ENCODE measurements around the gene CTDSPL2. TPM values are rescaled to one million over a fixed set of nuclear protein-coding genes. Genes with fewer than 3 reads are reported as not detected.
"Not testable (repeated sequence)": the region's sequence is repeated elsewhere in the genome, so short reads cannot be mapped to it uniquely, and the experiment has no call there.

Gene CTDSPL2
- total RNA-seq, 1 donor from 2014 or later: 62.4 TPM

- intact Hi-C loops (cut with micrococcal nuclease): loop anchor here (1.0 to 10.0 kb wide), 14 partner anchors 40 to 1050 kb away; partner anchors contain the start of genes B2M, BLOC1S6, CTDSPL2 and GOLM2
Measured at GRCh38 chr15:44536962-44537734, 109.7 kb downstream of the CTDSPL2 start, which contains the start of gene EIF3J. Gene EIF3J (plus strand): TSS chr15:44537147. CDS start chr15:44537195, 48 bp downstream.

GRCh38 chr15:44537735-44538240 lies 110.4 kb downstream of the CTDSPL2 start:
- intact Hi-C loops (cut with micrococcal nuclease): loop anchor here (1.0 to 10.0 kb wide), 12 partner anchors 40 to 1050 kb away; partner anchors contain the start of genes B2M, BLOC1S6, MAP1A and MFAP1

- intact Hi-C loops (cut with micrococcal nuclease): no loop called here
Measured at GRCh38 chr15:44541282-44541958, 114.0 kb downstream of the CTDSPL2 start.

GRCh38 chr15:44542596-44542995 lies 115.2 kb downstream of the CTDSPL2 start:
- intact Hi-C loops (cut with micrococcal nuclease): no loop called here

GRCh38 chr15:44544745-44545144 lies 117.3 kb downstream of the CTDSPL2 start:
- intact Hi-C loops (cut with micrococcal nuclease): not testable (repeated sequence)

GRCh38 chr15:44545913-44546802 lies 118.7 kb downstream of the CTDSPL2 start:
- intact Hi-C loops (cut with micrococcal nuclease): no loop called here

- intact Hi-C loops (cut with micrococcal nuclease): not testable (repeated sequence)
Measured at GRCh38 chr15:44549152-44549551, 121.7 kb downstream of the CTDSPL2 start.

- intact Hi-C loops (cut with micrococcal nuclease): no loop called here
Measured at GRCh38 chr15:44550256-44550655, 122.8 kb downstream of the CTDSPL2 start.

- intact Hi-C loops (cut with micrococcal nuclease): no loop called here
Measured at GRCh38 chr15:44550734-44551133, 123.3 kb downstream of the CTDSPL2 start.

- intact Hi-C loops (cut with micrococcal nuclease): no loop called here
Measured at GRCh38 chr15:44554934-44555723, 127.7 kb downstream of the CTDSPL2 start.

- intact Hi-C loops (cut with micrococcal nuclease): not testable (repeated sequence)
Measured at GRCh38 chr15:44560926-44561325, 133.5 kb downstream of the CTDSPL2 start.

- intact Hi-C loops (cut with micrococcal nuclease): no loop called here
Measured at GRCh38 chr15:44565387-44566154, 138.1 kb downstream of the CTDSPL2 start.

- intact Hi-C loops (cut with micrococcal nuclease): no loop called here
Measured at GRCh38 chr15:44566155-44566540, 138.7 kb downstream of the CTDSPL2 start.

GRCh38 chr15:44568338-44568737 lies 140.9 kb downstream of the CTDSPL2 start:
- intact Hi-C loops (cut with micrococcal nuclease): no loop called here

GRCh38 chr15:44569316-44569715 lies 141.9 kb downstream of the CTDSPL2 start:
- intact Hi-C loops (cut with micrococcal nuclease): no loop called here

- intact Hi-C loops (cut with micrococcal nuclease): no loop called here
Measured at GRCh38 chr15:44570361-44570760, 142.9 kb downstream of the CTDSPL2 start.

GRCh38 chr15:44573386-44573785 lies 146.0 kb downstream of the CTDSPL2 start:
- intact Hi-C loops (cut with micrococcal nuclease): no loop called here

- intact Hi-C loops (cut with micrococcal nuclease): loop anchor here (5.0 kb wide), 2 partner anchors 37 to 348 kb away; partner anchors contain the start of gene EIF3J
Measured at GRCh38 chr15:44574734-44575133, 147.3 kb downstream of the CTDSPL2 start.

All from T-helper 1 cell treated with Interleukin-12 subunit alpha and Interleukin-12 subunit beta and Interleukin-4 antibody, amounts not matched to agents 30 ng/mL and 1 ng/mL, for 36 hours (primary cell).